Neutrophil (primary cell): Measurements from ENCODE around the gene CAPRIN2.

Experiments
- H3K27ac ChIP-seq: fragments of 200-600 bp; sonication (generic); 2 replicates; pipeline ENCODE4 v1.5.1; 2016; ENCODE audit warnings: mild to moderate bottlenecking, moderate library complexity
- H3K27me3 ChIP-seq: fragments of 200-600 bp; sonication (generic); 2 replicates; pipeline ENCODE4 v1.6.0; 2016; ENCODE audit warnings: mild to moderate bottlenecking
- H3K36me3 ChIP-seq: fragments of 200-600 bp; sonication (generic); 2 replicates; pipeline ENCODE4 v1.5.1; 2017
- H3K4me1 ChIP-seq, 2 experiments: fragments of 200-600 bp in 1 of 2; sonication (generic) in 1 of 2; 1 replicate in 1 of 2; 2 replicates in 1 of 2; pipeline versions ENCODE4 v1.5.1 to v1.6.1; 2013 to 2016; ENCODE audit warnings: low read depth in 1 of 2, low read length in 1 of 2, mild to moderate bottlenecking in 1 of 2, moderate library complexity in 1 of 2; ENCODE audit not compliant: control insufficient read depth in 1 of 2, insufficient read depth in 1 of 2
- H3K4me3 ChIP-seq, 2 experiments: fragments of 200-600 bp in 1 of 2; sonication (generic) in 1 of 2; 1 replicate in 1 of 2; 2 replicates in 1 of 2; pipeline ENCODE4 v1.5.1; 2013 to 2016; ENCODE audit warnings: low read depth in 1 of 2, low read length in 1 of 2, mild to moderate bottlenecking in 1 of 2, moderate library complexity in 1 of 2
- H3K9me3 ChIP-seq: fragments of 200-600 bp; sonication (generic); 2 replicates; pipeline ENCODE4 v1.5.1; 2016
- TF ChIP-seq, protein P1 (sequence below): fragments of 200-600 bp; sonication (generic); IDR thresholded peaks from 2 replicates; pipeline ENCODE4 v1.5.1; 2016; ENCODE audit warnings: antibody characterized with exemption

CAPRIN2 gene

DNA sequence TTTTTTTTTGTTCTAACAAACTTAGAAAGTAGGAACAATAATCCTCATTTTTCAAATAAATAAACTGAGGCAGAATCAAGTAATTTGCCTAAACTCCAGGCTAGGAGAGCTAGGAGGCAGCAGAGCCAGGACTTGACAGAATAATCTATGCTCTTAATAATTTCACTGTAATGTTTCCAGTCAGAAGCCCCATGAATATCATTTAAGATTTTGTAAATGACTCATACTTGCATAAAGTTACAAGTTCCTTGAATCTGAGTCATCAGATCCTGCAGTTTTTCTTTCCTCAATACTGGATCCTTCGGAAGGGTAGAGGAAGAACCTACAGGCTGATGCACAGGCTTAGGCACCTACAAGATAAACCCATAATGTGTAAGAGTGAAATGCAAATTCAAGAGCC lies 29.0 kb downstream of the CAPRIN2 start:
- Histone ChIP-seq H3K9me3 (no peaks in the 10 kb centered on the region), H3K4me1 (no peaks in the 10 kb centered on the region), H3K36me3 (no peaks in the 10 kb centered on the region), H3K4me3 (no peak overlapping the region), H3K27ac (no peak overlapping the region), H3K27me3 (no peaks in the 10 kb centered on the region)
- TF ChIP-seq, protein P1, sequence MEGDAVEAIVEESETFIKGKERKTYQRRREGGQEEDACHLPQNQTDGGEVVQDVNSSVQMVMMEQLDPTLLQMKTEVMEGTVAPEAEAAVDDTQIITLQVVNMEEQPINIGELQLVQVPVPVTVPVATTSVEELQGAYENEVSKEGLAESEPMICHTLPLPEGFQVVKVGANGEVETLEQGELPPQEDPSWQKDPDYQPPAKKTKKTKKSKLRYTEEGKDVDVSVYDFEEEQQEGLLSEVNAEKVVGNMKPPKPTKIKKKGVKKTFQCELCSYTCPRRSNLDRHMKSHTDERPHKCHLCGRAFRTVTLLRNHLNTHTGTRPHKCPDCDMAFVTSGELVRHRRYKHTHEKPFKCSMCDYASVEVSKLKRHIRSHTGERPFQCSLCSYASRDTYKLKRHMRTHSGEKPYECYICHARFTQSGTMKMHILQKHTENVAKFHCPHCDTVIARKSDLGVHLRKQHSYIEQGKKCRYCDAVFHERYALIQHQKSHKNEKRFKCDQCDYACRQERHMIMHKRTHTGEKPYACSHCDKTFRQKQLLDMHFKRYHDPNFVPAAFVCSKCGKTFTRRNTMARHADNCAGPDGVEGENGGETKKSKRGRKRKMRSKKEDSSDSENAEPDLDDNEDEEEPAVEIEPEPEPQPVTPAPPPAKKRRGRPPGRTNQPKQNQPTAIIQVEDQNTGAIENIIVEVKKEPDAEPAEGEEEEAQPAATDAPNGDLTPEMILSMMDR, result no peak

- H3K27me3 ChIP-seq, result no peaks in the 10 kb centered on the region
- no peak overlapping the region for H3K27ac ChIP-seq
- TF ChIP-seq, protein P1, result no peak
- no peaks in the 10 kb centered on the region for H3K4me1 ChIP-seq
- no peaks in the 10 kb centered on the region for H3K9me3 ChIP-seq
- H3K4me3 ChIP-seq, result no peak overlapping the region
- peaks cover 8% of the 10 kb centered on the region for H3K36me3 ChIP-seq
These were observed 35.7 kb downstream of the CAPRIN2 start for GRCh38 chr12:30719060-30719459.

DNA sequence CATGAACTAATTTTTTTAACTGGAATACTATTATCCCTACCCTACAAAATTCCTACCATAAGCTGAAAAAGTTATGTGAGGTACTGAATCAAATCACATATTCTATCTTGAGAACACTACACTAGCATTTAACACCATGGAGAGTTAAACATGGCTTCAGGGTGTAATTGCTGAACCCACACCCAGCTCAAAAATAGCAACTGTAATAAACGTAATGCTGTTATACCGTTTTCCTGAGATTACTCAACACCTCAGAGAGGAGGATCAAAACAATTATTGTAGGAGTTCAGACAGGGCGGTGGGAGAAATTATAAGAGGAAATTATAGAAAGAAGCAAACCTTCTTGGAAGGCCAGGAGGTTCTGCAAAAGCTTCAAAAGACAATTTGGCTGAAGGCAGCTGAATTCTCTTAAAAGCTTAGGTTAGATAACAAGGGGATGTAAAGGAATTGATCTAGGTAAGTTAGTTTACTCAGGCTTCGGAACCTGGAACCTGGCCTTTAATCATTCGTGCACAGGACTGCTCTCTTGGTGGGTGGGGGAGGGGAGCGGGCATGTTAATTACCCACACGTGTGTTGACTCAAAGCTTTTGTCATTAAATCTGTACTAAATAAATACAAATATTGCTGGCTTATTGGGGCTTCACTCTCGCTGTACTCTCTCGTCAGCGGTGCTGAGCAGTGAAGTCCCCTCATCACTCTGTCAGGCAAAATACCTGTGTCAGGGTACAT lies 47.0 kb downstream of the CAPRIN2 start:
- no peak overlapping the region for H3K27ac ChIP-seq
- H3K27me3 ChIP-seq, result no peaks in the 10 kb centered on the region
- no peak overlapping the region for H3K4me3 ChIP-seq
- no peaks in the 10 kb centered on the region for H3K4me1 ChIP-seq
- TF ChIP-seq, protein P1, result no peak
- no peaks in the 10 kb centered on the region for H3K9me3 ChIP-seq
- H3K36me3 ChIP-seq, result no peaks in the 10 kb centered on the region

DNA sequence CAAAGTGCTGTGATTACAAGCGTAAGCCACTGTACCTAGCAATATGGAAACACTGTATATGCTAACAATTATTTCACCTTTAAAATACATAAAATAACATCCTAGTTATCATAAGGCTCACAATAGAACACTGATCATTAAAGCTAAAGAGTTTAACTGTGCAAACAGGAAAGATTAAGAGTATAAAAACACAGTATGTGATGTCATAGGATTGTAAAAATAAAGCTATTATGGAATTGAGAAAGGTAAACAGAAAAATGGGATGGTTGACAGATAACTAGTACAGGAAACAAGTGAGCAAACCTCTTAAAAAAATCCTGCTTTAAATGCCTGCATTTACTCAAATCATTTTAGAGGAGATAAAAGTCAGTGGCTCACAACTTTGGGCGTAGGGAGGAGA lies 48.3 kb downstream of the CAPRIN2 start:
- no peaks in the 10 kb centered on the region for H3K9me3 ChIP-seq
- H3K4me3 ChIP-seq, result no peak overlapping the region
- H3K27ac ChIP-seq, result no peak overlapping the region
- no peaks in the 10 kb centered on the region for H3K27me3 ChIP-seq
- TF ChIP-seq, protein P1, result no peak
- H3K4me1 ChIP-seq, result no peaks in the 10 kb centered on the region
- no peaks in the 10 kb centered on the region for H3K36me3 ChIP-seq

DNA sequence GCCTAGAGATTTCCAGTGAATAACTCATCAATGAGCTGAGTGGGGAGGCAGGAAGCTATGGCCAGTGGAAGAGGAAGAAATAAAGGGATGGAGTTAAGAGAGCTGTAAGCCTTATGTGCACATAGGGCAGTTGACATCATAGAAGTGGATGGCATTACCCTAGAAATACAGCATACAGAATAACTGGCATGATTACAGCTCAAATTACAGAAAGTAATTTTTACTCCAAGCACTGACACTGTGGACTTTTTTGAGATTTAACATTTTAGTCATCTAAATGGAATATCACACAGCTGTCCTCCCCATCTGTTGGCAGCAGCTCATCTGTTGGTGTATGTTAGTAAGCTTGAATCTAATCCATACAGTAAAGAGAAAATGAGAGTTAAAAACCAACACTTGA lies 53.7 kb downstream of the CAPRIN2 start:
- Histone ChIP-seq H3K4me1 (peaks cover 3% of the 10 kb centered on the region in 2 experiments), H3K9me3 (no peaks in the 10 kb centered on the region), H3K27ac (no peak overlapping the region), H3K27me3 (peaks cover 5% of the 10 kb centered on the region), H3K36me3 (no peaks in the 10 kb centered on the region), H3K4me3 (no peak overlapping the region)
- TF ChIP-seq, protein P1, result no peak
